Keratinocyte (primary cell): ENCODE results near the gene SPATA31C1. TPM values are rescaled to one million over a fixed set of nuclear protein-coding genes. Genes with fewer than 3 reads are reported as not detected.

Experiments used
- DNase-seq: peaks from one replicate; pipeline ENCODE4 v3.0.0-alpha.2; 2011; ENCODE audit warnings: low read depth, missing footprints, low spot score
- FAIRE-seq: peaks from 2 replicates; lab custom pipeline; 2011; peaks lifted over from hg19 to GRCh38; lab: Jason Lieb, UNC
- H2AFZ ChIP-seq: 2 replicates; pipeline ENCODE4 v1.6.0; 2012; ENCODE audit warnings: low read length, control low read depth, inconsistent platforms; ENCODE audit not compliant: control insufficient read depth
- H3K27ac ChIP-seq: 2 replicates; pipeline ENCODE4 v1.5.1; 2011; ENCODE audit warnings: low read length; ENCODE audit not compliant: control insufficient read depth, insufficient read depth
- H3K27me3 ChIP-seq: 3 replicates; pipeline ENCODE4 v1.6.0; 2011; ENCODE audit warnings: low read length; ENCODE audit not compliant: control insufficient read depth, insufficient read depth; ENCODE audit errors: extremely low read depth
- H3K36me3 ChIP-seq, 2 experiments: 2 replicates in 1 of 2; 3 replicates in 1 of 2; pipeline ENCODE4 v1.5.1; 2011; ENCODE audit warnings: low read length in 2 of 2, mild to moderate bottlenecking in 1 of 2; ENCODE audit not compliant: control insufficient read depth in 2 of 2, insufficient read depth in 2 of 2; ENCODE audit errors: extremely low read depth in 1 of 2
- H3K4me1 ChIP-seq: 3 replicates; pipeline ENCODE4 v1.5.1; 2011; ENCODE audit warnings: low read length; ENCODE audit not compliant: control insufficient read depth, insufficient read depth; ENCODE audit errors: extremely low read depth
- H3K4me2 ChIP-seq: 3 replicates; pipeline ENCODE4 v1.6.0; 2011; ENCODE audit warnings: low read depth, low read length; ENCODE audit not compliant: control insufficient read depth, insufficient read depth; ENCODE audit errors: extremely low read depth
- H3K4me3 ChIP-seq, 3 experiments: fragments of 200-600 bp in 1 of 3; sonication (generic) in 1 of 3; 2 replicates in 2 of 3; 3 replicates in 1 of 3; pipeline ENCODE4 v1.5.1; 2011 to 2016; ENCODE audit warnings: low read length in 3 of 3, mild to moderate bottlenecking in 3 of 3, control low read depth in 2 of 3, inconsistent platforms in 1 of 3, low read depth in 1 of 3, mixed read lengths in 1 of 3, mixed run types in 1 of 3, moderate library complexity in 1 of 3; ENCODE audit not compliant: control insufficient read depth in 2 of 3, insufficient read depth in 2 of 3; ENCODE audit errors: extremely low read depth in 1 of 3
- H3K79me2 ChIP-seq: 2 replicates; pipeline ENCODE4 v1.6.0; 2012; ENCODE audit warnings: low read length; ENCODE audit not compliant: control insufficient read depth, insufficient read depth
- H3K9ac ChIP-seq: 3 replicates; pipeline ENCODE4 v1.6.0; 2011; ENCODE audit warnings: low read length; ENCODE audit not compliant: control insufficient read depth, insufficient read depth; ENCODE audit errors: extremely low read depth
- H3K9me1 ChIP-seq: 3 replicates; pipeline ENCODE4 v1.6.0; 2011; ENCODE audit warnings: low read length; ENCODE audit not compliant: control insufficient read depth, insufficient read depth; ENCODE audit errors: extremely low read depth
- H3K9me3 ChIP-seq: 2 replicates; pipeline ENCODE4 v1.5.1; 2012; ENCODE audit warnings: low read depth, low read length; ENCODE audit not compliant: control insufficient read depth
- H4K20me1 ChIP-seq: 3 replicates; pipeline ENCODE4 v1.6.0; 2011; ENCODE audit warnings: low read length; ENCODE audit not compliant: control insufficient read depth, insufficient read depth; ENCODE audit errors: extremely low read depth
- EZH2 ChIP-seq: IDR thresholded peaks from one replicate; pipeline ENCODE4 v1.6.1; 2012; ENCODE audit warnings: inconsistent platforms, mild to moderate bottlenecking, low read length, moderate library complexity
- dilution Hi-C: fragments of 300-500 bp; cut with MboI; formaldehyde crosslinking; loops from one replicate; pipeline ENCODE4 v1.7.0; 2020; ENCODE audit warnings: low sequenced_read_pairs; ENCODE audit not compliant: extremely low pct_ligation_motif_present
- polyA plus RNA-seq, 5 experiments: library from polyadenylated mRNA; depleted of rRNA in 3 of 5; stranded (reverse) in 3 of 5; stranded (forward) in 1 of 5; unstranded in 1 of 5; fragments of >200 nt; gene quantifications; 1 replicate in 1 of 5; 2 replicates in 3 of 5; 3 replicates in 1 of 5; pipeline versions ENCODE4 v1.2.1 to v1.2.3, GENCODE V29; 2011 to 2012; ENCODE audit warnings: missing spikeins in 2 of 5, low read depth in 1 of 5, low replicate concordance in 1 of 5
- TF ChIP-seq, protein P1 (sequence below), 3 experiments: IDR thresholded peaks in 1 of 3; conservative IDR thresholded peaks in 1 of 3; optimal IDR thresholded peaks in 1 of 3; 2 replicates in 2 of 3; 3 replicates in 1 of 3; pipeline versions ENCODE3 to v1.5.1; 2011; ENCODE audit warnings: low read length in 3 of 3, mild to moderate bottlenecking in 3 of 3, moderate library complexity in 2 of 3, control low read depth in 1 of 3, inconsistent platforms in 1 of 3; ENCODE audit not compliant: insufficient read depth in 2 of 3; ENCODE audit errors: extremely low read depth in 1 of 3

The SPATA31C1 gene
- polyA plus RNA-seq, 1 donor (not counting 4 experiments of a cell fraction or from before 2014, with no cell fraction given) = not detected

DNA sequence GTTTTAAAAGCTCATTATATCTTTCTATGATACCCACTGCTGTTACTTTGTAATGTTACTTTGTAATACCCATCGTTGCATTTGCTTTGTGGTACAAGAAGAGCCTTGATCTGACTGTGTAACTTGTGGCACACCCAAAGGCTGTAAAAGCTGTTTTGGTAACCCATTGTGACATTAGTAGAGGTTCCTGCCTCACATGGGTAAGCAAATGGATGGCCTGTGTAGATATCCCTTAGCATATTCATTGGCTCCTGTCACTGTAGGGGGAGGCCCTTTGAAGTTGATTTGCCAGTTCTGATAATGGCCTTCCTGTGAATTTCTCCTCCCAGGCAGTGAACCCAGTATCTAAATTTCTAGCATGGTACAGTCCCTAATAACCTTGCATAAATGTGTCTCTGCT lies 40.8 kb downstream of the SPATA31C1 start:
- Histone ChIP-seq H3K4me3 (no peak overlapping the region), H3K9me1 (no peaks in the 10 kb centered on the region), H3K36me3 (no peaks in the 10 kb centered on the region), H3K79me2 (no peaks in the 10 kb centered on the region), H3K9me3 (no peaks in the 10 kb centered on the region), H3K27me3 (no peaks in the 10 kb centered on the region), H3K9ac (no peak overlapping the region), H3K27ac (no peak overlapping the region), H2AFZ (no peak overlapping the region), H3K4me1 (no peaks in the 10 kb centered on the region), H3K4me2 (no peak overlapping the region), H4K20me1 (no peaks in the 10 kb centered on the region)
- no peak for DNase-seq
- TF ChIP-seq, protein P1, sequence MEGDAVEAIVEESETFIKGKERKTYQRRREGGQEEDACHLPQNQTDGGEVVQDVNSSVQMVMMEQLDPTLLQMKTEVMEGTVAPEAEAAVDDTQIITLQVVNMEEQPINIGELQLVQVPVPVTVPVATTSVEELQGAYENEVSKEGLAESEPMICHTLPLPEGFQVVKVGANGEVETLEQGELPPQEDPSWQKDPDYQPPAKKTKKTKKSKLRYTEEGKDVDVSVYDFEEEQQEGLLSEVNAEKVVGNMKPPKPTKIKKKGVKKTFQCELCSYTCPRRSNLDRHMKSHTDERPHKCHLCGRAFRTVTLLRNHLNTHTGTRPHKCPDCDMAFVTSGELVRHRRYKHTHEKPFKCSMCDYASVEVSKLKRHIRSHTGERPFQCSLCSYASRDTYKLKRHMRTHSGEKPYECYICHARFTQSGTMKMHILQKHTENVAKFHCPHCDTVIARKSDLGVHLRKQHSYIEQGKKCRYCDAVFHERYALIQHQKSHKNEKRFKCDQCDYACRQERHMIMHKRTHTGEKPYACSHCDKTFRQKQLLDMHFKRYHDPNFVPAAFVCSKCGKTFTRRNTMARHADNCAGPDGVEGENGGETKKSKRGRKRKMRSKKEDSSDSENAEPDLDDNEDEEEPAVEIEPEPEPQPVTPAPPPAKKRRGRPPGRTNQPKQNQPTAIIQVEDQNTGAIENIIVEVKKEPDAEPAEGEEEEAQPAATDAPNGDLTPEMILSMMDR (optimal IDR thresholded peaks at IDR 0.05 in 1 of 3, IDR thresholded peaks at IDR 0.05 in 1 of 3, conservative IDR thresholded peaks at IDR 0.05 in 1 of 3; ENCODE audit: extremely low read depth in 1 of 3, insufficient read depth in 2 of 3, low read length in 3 of 3) = no peak
- no peak for TF ChIP-seq EZH2
- dilution Hi-C loops = no loop called here
- FAIRE-seq = no peak

DNA sequence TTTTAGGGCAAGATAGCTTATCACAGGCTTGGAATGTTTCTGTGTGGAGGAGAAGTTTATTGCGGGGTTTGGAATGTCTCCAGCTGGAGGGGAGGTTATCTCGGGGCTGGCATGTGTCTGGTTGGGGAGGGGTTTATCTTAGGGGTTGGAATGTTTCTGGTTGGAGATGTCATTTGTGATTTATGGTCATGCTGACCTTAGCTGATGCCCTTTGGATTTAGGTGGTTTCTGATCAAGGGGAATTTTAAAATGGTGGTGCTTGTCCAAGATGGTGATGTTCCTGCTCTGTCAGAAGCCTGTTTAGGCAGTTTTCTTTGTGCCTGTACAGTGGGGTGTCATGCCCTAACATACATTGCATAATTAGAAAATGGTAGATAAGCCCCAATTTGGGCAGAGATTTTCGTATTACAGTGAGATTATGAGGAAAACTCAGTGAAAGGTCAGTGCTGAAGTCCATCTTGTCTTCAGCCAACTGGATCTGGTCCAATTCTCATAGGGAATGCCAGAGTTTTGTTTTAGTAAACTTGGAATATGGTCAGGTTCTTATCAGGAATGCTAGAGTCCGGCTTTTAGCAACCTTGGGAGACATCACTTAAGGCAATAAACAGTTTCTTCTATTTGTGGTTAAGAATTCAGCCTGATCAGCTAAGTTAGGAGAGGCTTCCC lies 42.3 kb downstream of the SPATA31C1 start:
- DNase-seq (no peak), FAIRE-seq (no peak)
- Histone ChIP-seq H2AFZ (peak overlapping the region; percentile 8), H4K20me1 (no peaks in the 10 kb centered on the region), H3K9me1 (no peaks in the 10 kb centered on the region), H3K4me3 (no peak overlapping the region), H3K9me3 (no peaks in the 10 kb centered on the region), H3K4me1 (no peaks in the 10 kb centered on the region), H3K9ac (no peak overlapping the region), H3K27me3 (no peaks in the 10 kb centered on the region), H3K79me2 (no peaks in the 10 kb centered on the region), H3K36me3 (no peaks in the 10 kb centered on the region), H3K27ac (no peak overlapping the region), H3K4me2 (no peak overlapping the region)
- TF ChIP-seq EZH2 = no peak
- TF ChIP-seq, protein P1 (optimal IDR thresholded peaks at IDR 0.05 in 1 of 3, IDR thresholded peaks at IDR 0.05 in 1 of 3, conservative IDR thresholded peaks at IDR 0.05 in 1 of 3; ENCODE audit: extremely low read depth in 1 of 3, insufficient read depth in 2 of 3, low read length in 3 of 3) = no peak
- dilution Hi-C loops = no loop called here
